ENCODE results near the gene MRPL22.

DNA sequence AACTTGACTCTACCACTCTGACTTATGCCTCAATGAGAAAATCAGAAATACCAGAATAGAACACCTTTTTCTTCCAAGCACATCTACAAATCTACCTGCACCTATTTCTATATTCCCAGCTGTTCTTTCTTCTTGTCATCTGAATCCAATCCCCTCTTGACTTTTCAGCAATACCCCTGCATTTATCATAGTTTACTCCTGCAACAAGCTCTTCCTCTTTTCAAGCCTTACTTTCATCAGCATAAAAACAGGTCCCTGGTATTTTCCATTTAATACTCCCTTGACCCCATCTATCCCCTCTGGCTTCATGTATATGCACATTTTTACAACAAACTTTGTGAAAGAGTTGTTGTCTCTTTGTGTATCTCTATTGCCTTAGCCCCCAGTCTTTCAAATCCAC lies 6.0 kb upstream of the MRPL22 start:
- TF ChIP-seq CTCF (conservative IDR thresholded peaks at IDR 0.05) (no peak), EZH2 (IDR thresholded peaks at IDR 0.05; ENCODE audit: low read depth) (no peak)

Measured in PC-9 (cell line).